GM18868 (cell line): Measurements from ENCODE around the gene RPA1.
"Not testable (repeated sequence)": the region's sequence is repeated elsewhere in the genome, so short reads cannot be mapped to it uniquely, and the experiment has no call there.

ENCODE experiments used
- ATAC-seq: cut with Tn5 transposase; IDR thresholded peaks from one replicate; pipeline ENCODE4 v1.9.1; 2021; ENCODE audit warnings: mild to moderate bottlenecking, moderate library complexity; ENCODE audit not compliant: unreplicated experiment

RPA1 gene

DNA sequence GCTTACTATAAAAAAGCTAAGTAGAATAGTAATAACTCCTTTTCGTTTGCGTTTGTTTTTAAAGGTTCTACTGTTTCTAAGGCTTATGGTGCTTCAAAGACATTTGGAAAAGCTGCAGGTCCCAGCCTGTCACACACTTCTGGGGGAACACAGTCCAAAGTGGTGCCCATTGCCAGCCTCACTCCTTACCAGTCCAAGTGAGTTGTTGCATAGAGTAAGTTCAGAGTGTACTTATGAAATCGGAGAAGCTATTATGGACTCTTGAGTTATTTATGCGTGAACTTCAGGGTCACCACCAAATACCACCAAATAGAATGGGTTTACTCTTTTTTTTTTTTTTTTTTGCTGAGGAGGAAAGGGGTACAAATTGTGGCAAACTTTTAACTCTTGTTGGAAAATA, 45.8 kb downstream of the RPA1 start:
- ATAC-seq, result no peak

GRCh38 chr17:1878419-1879121, 48.8 kb downstream of the RPA1 start:
- ATAC-seq, result no peak

DNA sequence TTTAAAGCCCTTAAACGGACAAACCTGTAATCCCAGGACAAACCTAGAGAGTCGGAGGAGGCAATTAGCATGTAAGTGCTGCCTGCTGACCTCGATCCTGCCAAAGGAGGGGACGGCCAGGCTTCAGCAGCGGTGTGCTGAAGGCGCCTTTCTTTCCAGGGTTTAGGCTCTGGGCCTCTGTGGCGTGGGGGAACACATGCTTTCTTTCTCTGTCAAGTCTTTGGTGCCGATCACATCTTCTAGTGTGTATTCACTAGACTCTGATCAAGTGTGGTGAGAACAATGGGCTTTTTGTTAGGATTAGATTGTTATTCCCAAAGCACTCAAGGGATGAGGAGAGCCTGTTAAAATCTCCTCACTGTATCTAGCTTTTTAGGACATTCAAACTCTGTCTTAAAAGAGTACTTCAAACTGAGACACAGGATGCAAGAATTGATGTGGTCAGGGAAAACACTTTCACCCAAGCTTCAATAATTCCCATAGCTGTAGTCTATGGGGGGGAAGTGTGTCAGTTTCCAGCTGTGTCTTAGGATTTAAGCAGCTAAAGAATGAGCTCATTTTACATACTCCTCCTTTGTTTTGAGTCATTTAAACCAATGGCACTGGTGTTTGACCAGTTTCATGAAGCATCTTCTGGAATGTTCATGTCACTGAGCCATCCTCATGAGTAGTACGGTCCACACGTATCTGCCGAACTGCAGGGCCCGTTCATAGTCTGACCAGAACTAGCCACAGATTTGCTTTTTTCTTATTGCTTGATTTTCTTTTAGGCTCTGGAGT, 51.2 kb downstream of the RPA1 start:
- ATAC-seq, result no peak

- ATAC-seq, result no peak
Measured at GRCh38 chr17:1882836-1883235, 53.0 kb downstream of the RPA1 start.

GRCh38 chr17:1883536-1883935, 53.7 kb downstream of the RPA1 start:
- ATAC-seq, result no peak

DNA sequence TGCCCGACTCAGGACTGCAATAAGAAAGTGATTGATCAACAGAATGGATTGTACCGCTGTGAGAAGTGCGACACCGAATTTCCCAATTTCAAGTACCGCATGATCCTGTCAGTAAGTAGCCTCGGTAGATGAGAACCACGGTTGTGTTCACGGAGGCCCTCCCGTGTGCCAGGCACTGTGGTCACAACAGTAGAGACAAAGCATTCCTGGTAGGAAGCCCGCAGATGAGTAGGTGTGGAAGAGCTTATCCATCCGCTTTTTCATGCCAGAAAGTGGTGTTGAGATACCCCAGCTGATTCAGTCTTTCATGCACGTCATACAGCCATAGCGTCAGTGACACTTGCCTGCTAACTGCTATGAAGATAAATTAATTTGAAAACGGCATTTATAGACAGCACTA, 58.9 kb downstream of the RPA1 start:
- no peak for ATAC-seq

GRCh38 chr17:1890758-1891450, 61.1 kb downstream of the RPA1 start:
- no peak for ATAC-seq

DNA sequence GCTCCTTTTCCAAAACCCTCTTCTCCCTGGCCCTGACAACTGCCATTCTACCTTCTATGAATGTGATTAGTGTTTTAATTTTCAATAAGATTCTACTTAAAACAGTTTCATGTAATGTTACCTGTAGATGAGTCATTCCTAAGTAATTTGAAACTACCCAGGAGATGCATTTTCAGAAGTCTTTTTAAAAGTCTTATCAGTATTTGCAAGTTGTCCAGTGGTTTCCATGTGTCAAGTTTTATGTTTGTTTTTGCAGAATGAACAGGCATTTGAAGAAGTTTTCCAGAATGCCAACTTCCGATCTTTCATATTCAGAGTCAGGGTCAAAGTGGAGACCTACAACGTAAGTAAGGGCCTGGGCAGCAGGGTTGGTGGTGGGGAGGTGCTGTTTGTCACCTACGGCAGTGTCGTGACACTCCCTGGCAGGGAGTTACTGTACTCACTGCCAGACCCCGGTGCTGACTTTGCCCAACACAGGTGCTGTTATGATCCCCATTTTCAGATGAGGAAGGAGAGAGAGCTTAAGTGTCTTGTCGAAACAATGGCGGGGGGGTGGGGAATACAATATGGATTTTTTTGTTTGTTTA, 65.0 kb downstream of the RPA1 start:
- ATAC-seq, result no peak

GRCh38 chr17:1895479-1895878, 65.7 kb downstream of the RPA1 start:
- not testable (repeated sequence) for ATAC-seq

- peak; percentile 47 for ATAC-seq
Measured at GRCh38 chr17:1896243-1897104, 66.7 kb downstream of the RPA1 start.

GRCh38 chr17:1897105-1897656, 67.4 kb downstream of the RPA1 start:
- ATAC-seq, result no peak

DNA sequence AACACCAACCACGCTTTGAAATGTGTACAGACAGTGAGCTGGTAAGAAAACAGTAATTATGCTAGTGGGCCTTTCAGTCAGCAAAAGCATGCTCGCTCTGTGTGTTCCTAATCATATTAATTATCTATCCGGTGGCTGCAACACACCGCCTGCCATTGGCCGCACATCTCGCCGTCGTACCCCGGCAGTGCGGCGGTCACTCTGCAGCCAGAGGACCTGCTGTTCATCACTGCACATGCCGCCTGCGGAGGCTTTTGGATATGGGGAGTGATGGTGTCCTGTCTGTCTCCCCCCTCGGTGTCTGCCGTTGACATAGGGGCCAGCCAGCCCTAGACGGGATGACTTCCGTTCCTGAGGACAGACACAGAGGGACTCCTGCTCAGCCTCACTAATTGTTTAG, 68.5 kb downstream of the RPA1 start:
- ATAC-seq, result no peak

GRCh38 chr17:1898872-1899271, 69.1 kb downstream of the RPA1 start:
- no peak for ATAC-seq

DNA sequence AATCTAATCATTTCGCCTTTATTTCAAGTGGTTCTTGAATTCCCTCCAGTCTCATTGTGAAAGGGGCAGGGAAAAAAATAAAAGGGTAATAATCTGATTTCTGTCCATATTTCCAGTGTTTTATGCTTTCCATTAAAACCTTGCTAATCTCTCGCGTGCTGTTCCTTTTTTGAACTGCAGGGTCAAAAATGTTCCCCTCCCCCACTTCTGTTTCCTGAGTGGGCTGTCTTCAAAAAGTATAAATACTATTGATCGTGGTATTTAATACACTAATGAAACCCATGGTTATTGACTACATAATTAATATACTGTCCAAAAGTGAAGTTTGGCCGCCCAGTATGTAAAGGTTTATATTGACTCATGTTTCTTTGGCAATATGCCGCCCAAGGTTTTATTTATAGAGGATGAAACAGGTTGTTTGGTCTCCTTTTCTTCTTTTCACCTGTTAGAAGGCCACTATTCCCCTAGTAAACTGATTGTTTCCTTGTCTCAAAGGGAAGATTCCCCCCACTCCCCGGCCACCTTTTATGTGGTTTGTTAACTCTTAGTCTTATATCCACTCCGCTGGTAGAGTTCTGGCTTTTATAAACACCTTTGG, 69.7 kb downstream of the RPA1 start:
- ATAC-seq, result no peak

DNA sequence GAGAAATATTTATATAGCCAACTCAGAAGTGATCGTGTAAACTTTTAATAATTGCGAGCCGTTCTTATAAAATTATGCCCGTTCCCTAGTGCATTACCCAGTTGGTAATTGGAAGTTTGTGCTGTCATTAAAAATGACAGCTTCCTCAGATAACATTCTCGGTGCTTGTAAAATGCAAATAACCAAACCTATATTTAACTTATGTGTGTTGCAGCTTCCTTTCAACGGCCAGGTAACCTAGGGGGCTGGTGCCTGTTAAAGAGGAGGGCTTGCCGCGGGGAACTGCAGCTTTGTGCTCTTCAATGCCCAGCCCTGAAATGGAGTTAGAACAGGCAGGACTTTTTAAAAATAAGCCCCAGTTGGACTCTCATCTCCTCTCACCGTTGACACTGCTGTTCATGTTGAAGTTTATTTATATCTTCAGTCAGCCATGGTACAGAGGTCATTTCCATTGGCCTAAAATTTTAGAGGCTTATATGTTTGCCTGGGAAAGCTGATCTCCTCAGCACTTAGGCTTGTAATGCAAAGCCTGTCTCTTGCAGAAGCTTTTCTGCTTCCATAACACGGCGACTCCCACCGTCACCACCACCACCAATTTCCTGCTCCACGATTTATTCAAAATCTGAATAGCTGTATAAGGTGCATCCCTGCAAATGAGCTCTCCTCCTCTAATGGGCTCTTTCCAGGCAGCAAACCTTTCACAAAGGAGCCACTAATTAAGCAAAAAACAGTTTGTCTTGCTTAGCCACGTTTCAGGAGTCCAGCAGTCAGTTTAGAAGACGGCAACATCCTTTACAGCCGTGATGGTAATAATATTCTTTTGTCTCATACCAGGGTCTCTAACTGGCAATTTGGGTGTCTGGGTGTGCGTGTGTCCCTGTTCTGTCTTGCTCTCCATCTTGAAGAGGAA, 74.7 kb downstream of the RPA1 start:
- ATAC-seq, result no peak

DNA sequence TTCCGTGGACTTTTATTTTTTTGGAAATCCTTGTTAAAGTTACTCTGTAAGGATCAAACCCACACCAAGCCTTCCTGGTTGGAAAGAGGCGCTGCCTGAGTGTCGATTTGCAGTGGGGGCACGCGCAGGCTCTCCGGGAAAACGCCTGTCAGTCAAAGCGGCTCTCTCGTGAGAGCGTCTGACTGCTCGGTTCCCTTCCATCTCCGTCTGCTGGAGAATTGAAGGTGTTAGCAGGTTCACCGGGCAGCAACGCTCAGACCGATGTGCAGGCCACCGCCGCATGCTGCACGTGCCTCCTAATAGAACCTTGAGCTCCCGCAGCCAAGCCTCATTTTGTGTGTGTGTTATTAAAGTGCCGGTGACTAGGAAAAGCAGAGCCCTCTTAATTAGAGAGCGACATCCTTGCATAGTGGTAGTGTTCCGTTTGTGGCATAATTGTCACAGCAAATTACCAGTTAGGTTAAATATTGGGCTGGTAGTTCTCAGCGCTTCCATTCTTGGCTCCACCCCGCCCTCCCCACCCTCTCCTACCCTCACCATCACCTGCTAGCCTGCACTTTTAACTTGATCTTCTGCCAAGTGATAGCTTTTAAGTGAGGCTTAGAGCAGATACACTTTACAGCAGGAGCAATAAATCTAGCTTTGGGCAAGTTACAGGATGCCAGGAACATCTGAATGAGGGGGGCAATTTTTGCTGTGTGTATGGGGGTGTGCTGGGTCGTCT, 75.5 kb downstream of the RPA1 start:
- no peak for ATAC-seq

GRCh38 chr17:1906662-1907101, 76.9 kb downstream of the RPA1 start:
- ATAC-seq, result no peak

GRCh38 chr17:1907216-1907631, 77.4 kb downstream of the RPA1 start:
- ATAC-seq, result no peak
